D721Med (cell line): ENCODE measurements around the gene LPIN1.

Experiments used
- DNase-seq: peaks from one replicate; pipeline ENCODE4 v3.0.0; 2011; ENCODE audit warnings: low spot score; ENCODE audit not compliant: insufficient read length
- FAIRE-seq: peaks from 2 replicates; lab custom pipeline; 2011; peaks lifted over from hg19 to GRCh38; lab: Jason Lieb, UNC
- CTCF ChIP-seq: IDR thresholded peaks from 2 replicates; pipeline ENCODE4 v1.5.1; 2012; ENCODE audit warnings: mild to moderate bottlenecking, control low read depth; ENCODE audit not compliant: insufficient read depth; ENCODE audit errors: missing control alignments

Gene LPIN1

GRCh38 chr2:11802782-11803191, 56.4 kb downstream of the LPIN1 start:
- no peak for TF ChIP-seq CTCF
- FAIRE-seq (no peak), DNase-seq (no peak)

- no peak for TF ChIP-seq CTCF
- DNase-seq (no peak), FAIRE-seq (no peak)
Observed at GRCh38 chr2:11805024-11805423, 58.6 kb downstream of the LPIN1 start.

GRCh38 chr2:11805920-11806319, 59.5 kb downstream of the LPIN1 start:
- FAIRE-seq (no peak), DNase-seq (no peak)
- no peak for TF ChIP-seq CTCF

- FAIRE-seq: no peak
- no peak for DNase-seq
- no peak for TF ChIP-seq CTCF
Observed at GRCh38 chr2:11807156-11808015, 61.0 kb downstream of the LPIN1 start.

- no peak for TF ChIP-seq CTCF
- FAIRE-seq: no peak
Observed at GRCh38 chr2:11808016-11808400, 61.6 kb downstream of the LPIN1 start.

GRCh38 chr2:11809586-11810236, 63.3 kb downstream of the LPIN1 start:
- FAIRE-seq: no peak
- TF ChIP-seq CTCF: no peak
- DNase-seq: no peak

More at GRCh38 chr2:11808016-11808400, 61.6 kb downstream of the LPIN1 start:
- DNase-seq: no peak
